Esophagus squamous epithelium (tissue), 4 donors: ENCODE measurements around the gene REPIN1.
"Not testable (repeated sequence)": the region's sequence is repeated elsewhere in the genome, so short reads cannot be mapped to it uniquely, and the experiment has no call there.

Experiments
- CTCF ChIP-seq, 6 experiments: fragments of 450-650 bp in 4 of 6; fragments of 200-600 bp in 2 of 6; sonication (generic) in 2 of 6; IDR thresholded peaks; one replicate each; pipeline ENCODE4 v1.5.1; 2016 to 2019; ENCODE audit warnings: antibody characterized with exemption in 6 of 6, mild to moderate bottlenecking in 4 of 6, moderate library complexity in 4 of 6
- POLR2A ChIP-seq, 4 donors: fragments of 450-650 bp; IDR thresholded peaks; one replicate each; pipeline ENCODE4 v1.6.1; 2017; ENCODE audit warnings: antibody characterized with exemption in 4 of 4, mild to moderate bottlenecking in 4 of 4, moderate library complexity in 3 of 4

GRCh38 chr7:150385884-150386283 lies 17.3 kb downstream of the REPIN1 start:
- TF ChIP-seq CTCF, POLR2A (IDR thresholded peaks at IDR 0.05): not testable (repeated sequence)
